Skeletal muscle cell (primary cell): ENCODE data around the gene DESI1.
A peak's percentile ranks its signal among the peaks of the same experiment; 100 is the strongest.
"Not testable (repeated sequence)": the region's sequence is repeated elsewhere in the genome, so short reads cannot be mapped to it uniquely, and the experiment has no call there.

Experiments used
- DNase-seq: peaks from one replicate; pipeline ENCODE4 v3.0.0-alpha.2; 2010; ENCODE audit warnings: low read depth
- H3K4me3 ChIP-seq: 2 replicates; pipeline ENCODE4 v1.5.1; 2011; ENCODE audit warnings: low read depth, mild to moderate bottlenecking, control low read depth, low read length, moderate library complexity

The DESI1 gene

GRCh38 chr22:41565403-41566054 lies 55.3 kb downstream of the DESI1 start:
- DNase-seq = no peak
- H3K4me3 ChIP-seq = no peak overlapping the region

- no peak for DNase-seq
These were observed 56.3 kb downstream of the DESI1 start for GRCh38 chr22:41564563-41564962.

GRCh38 chr22:41563051-41563711 lies 57.7 kb downstream of the DESI1 start:
- no peak overlapping the region for H3K4me3 ChIP-seq
- peak; percentile 64 for DNase-seq

More at GRCh38 chr22:41564563-41564962, 56.3 kb downstream of the DESI1 start:
- no peak overlapping the region for H3K4me3 ChIP-seq

GRCh38 chr22:41562461-41562860 lies 58.4 kb downstream of the DESI1 start:
- no peak overlapping the region for H3K4me3 ChIP-seq

GRCh38 chr22:41561788-41562187 lies 59.1 kb downstream of the DESI1 start:
- no peak for DNase-seq
- H3K4me3 ChIP-seq = peak overlapping the region; percentile 45

More at GRCh38 chr22:41562461-41562860, 58.4 kb downstream of the DESI1 start:
- DNase-seq = no peak

GRCh38 chr22:41561335-41561734 lies 59.5 kb downstream of the DESI1 start:
- peak overlapping the region; percentile 45 for H3K4me3 ChIP-seq
- DNase-seq = no peak

- DNase-seq = no peak
- H3K4me3 ChIP-seq = no peak overlapping the region
These were observed 60.8 kb downstream of the DESI1 start for GRCh38 chr22:41560095-41560471.

- DNase-seq, H3K4me3 ChIP-seq: not testable (repeated sequence)
These were observed 62.6 kb downstream of the DESI1 start for GRCh38 chr22:41558241-41558630.

- H3K4me3 ChIP-seq = no peak overlapping the region
- peak; percentile 54 for DNase-seq
These were observed 63.2 kb downstream of the DESI1 start for GRCh38 chr22:41557401-41558240.

GRCh38 chr22:41556561-41556960 lies 64.3 kb downstream of the DESI1 start:
- no peak for DNase-seq
- no peak overlapping the region for H3K4me3 ChIP-seq

- H3K4me3 ChIP-seq = no peak overlapping the region
- no peak for DNase-seq
These were observed 65.4 kb downstream of the DESI1 start for GRCh38 chr22:41555325-41555982.

GRCh38 chr22:41551877-41552582 lies 68.8 kb downstream of the DESI1 start:
- H3K4me3 ChIP-seq = no peak overlapping the region
- no peak for DNase-seq

GRCh38 chr22:41550952-41551491 lies 69.8 kb downstream of the DESI1 start:
- no peak for DNase-seq

GRCh38 chr22:41548830-41549211 lies 72.0 kb downstream of the DESI1 start:
- no peak for DNase-seq
- H3K4me3 ChIP-seq = no peak overlapping the region

More at GRCh38 chr22:41550952-41551491, 69.8 kb downstream of the DESI1 start:
- H3K4me3 ChIP-seq = no peak overlapping the region
